ENCODE results near the gene CACNA1E. TPM values are rescaled to one million over a fixed set of nuclear protein-coding genes. Genes with fewer than 3 reads are reported as not detected.
A peak's percentile ranks its signal among the peaks of the same experiment; 100 is the strongest.

CACNA1E gene
- total RNA-seq, 1 donor = not detected

DNA sequence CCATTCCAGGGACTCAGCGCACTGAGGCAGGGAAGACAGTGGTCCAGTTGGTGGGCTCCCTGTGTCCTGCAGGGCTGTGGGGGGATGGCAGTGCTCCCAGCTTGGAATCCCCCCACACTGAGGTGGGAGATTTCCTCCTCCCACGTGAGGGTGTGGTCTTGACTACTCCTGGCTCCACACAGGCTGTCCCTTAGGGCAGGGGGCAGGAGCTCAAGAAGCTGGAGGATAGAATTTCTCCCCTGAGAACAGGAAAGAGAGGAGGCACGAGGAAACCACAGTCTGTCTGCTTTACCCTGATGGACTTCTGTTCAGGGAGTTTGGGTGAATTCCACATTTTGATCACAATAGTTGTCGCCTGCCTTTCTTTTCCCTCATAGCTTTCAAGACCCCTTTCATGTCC, 62.1 kb downstream of the CACNA1E start:
- TF ChIP-seq, protein P1, sequence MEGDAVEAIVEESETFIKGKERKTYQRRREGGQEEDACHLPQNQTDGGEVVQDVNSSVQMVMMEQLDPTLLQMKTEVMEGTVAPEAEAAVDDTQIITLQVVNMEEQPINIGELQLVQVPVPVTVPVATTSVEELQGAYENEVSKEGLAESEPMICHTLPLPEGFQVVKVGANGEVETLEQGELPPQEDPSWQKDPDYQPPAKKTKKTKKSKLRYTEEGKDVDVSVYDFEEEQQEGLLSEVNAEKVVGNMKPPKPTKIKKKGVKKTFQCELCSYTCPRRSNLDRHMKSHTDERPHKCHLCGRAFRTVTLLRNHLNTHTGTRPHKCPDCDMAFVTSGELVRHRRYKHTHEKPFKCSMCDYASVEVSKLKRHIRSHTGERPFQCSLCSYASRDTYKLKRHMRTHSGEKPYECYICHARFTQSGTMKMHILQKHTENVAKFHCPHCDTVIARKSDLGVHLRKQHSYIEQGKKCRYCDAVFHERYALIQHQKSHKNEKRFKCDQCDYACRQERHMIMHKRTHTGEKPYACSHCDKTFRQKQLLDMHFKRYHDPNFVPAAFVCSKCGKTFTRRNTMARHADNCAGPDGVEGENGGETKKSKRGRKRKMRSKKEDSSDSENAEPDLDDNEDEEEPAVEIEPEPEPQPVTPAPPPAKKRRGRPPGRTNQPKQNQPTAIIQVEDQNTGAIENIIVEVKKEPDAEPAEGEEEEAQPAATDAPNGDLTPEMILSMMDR (IDR thresholded peaks at IDR 0.05; ENCODE audit: insufficient read depth, low read length) = no peak
- no peak for DNase-seq (ENCODE audit: low read depth)
- H3K4me3 ChIP-seq (ENCODE audit: low read depth, low read length) = no peak overlapping the region

DNA sequence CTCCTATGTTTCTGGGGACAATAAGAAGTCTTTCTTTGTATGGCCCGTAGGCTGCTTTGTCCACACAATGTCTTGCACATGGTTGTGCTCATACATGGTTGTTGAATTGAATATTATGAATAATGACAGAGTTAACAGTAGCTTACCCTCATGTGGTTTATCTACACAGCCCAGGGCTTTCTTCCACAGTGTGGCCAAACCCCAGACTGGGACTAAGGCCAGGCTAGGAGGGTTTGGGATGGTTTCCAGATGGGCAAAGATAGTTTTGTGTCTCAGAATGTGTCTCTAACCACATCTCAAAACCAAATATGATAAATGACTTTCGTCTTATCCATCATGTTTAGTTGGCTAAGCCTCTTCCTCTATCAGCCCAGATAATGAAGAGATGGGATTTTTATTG, 65.2 kb downstream of the CACNA1E start:
- TF ChIP-seq, protein P1 (IDR thresholded peaks at IDR 0.05; ENCODE audit: insufficient read depth, low read length) = no peak
- peak; percentile 3 for DNase-seq (ENCODE audit: low read depth)
- no peak overlapping the region for H3K4me3 ChIP-seq (ENCODE audit: low read depth, low read length)

DNA sequence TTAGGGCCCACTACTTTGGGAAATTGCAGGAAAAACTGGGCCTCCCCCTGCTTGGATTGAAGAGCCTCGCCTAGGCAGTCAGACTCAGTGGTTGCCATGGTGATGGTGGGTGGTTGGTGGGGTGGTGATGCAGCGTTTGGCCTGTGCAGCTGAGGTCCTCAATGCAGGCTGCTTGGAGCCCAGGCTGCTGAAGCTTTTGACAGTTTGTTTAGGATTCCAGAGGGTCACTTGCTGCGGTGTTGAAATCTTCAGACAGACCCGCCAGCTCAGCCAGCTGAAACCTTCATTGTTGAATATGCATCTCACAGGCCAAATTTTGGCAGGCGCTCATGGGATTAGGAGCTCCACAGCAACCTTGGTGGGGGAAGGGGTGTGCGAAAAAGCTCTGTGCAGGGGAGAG, 67.9 kb downstream of the CACNA1E start:
- no peak overlapping the region for H3K4me3 ChIP-seq (ENCODE audit: low read depth, low read length)
- DNase-seq (ENCODE audit: low read depth) = peak; percentile 21
- TF ChIP-seq, protein P1 (IDR thresholded peaks at IDR 0.05; ENCODE audit: insufficient read depth, low read length) = no peak

DNA sequence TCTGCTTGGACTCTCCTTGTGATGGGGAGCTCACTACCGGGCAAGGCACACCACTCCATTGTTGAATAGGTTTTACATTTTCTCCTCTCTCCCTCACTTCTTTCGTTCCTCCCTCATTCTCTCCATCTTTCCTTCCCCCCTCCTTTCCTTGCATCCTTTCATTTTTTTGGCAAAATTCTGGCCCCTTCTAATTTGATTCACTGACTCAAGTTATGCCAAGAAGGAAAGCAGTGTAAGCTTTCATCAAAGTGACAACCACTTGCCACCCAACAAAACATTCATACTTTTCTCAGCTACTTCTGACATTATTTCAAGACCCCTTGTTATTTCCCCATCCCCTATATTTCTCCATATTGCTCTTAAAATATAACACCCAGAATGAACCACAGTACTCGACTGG, 68.4 kb downstream of the CACNA1E start:
- no peak for DNase-seq (ENCODE audit: low read depth)
- TF ChIP-seq, protein P1 (IDR thresholded peaks at IDR 0.05; ENCODE audit: insufficient read depth, low read length) = no peak
- H3K4me3 ChIP-seq (ENCODE audit: low read depth, low read length) = no peak overlapping the region

DNA sequence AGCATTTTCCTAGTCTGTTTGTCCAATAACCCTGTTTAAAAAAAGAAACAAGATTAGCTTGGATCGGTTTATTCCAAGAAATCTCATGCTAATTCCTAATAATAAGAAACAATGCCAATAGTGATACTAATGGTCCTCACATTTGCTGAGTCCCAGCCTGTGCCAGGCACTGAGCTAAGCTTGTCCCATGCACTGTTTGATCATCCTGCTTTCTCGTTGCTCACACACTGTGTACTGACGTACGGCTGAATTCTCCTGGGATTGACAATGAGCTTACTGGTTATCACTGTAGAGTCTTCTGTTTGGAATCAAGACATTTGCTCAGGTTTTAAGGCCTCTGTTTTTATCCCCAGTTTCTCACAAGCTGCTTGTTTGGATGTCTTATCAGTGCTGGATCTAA, 71.1 kb downstream of the CACNA1E start:
- no peak for DNase-seq (ENCODE audit: low read depth)
- TF ChIP-seq, protein P1 (IDR thresholded peaks at IDR 0.05; ENCODE audit: insufficient read depth, low read length) = no peak
- no peak overlapping the region for H3K4me3 ChIP-seq (ENCODE audit: low read depth, low read length)

DNA sequence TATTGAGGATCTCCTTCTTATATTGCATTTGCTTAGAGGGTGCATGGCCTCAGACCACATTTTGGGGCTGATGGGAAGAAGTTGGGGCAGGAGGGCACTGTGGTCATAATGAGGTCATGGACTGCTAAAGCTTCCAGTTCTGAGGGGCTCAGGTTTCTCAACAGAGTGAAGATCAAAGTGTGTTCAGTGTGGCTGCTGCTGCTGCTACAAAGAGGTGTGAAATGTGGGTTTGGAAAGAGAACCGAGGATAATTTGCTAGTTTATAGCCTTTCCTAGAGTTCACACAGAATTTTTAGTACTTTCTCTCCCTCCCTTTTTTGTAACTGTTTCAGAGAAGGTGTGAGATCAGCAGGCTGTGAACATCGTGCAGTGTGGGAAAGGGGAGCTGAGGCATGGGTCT, 73.3 kb downstream of the CACNA1E start:
- TF ChIP-seq, protein P1 (IDR thresholded peaks at IDR 0.05; ENCODE audit: insufficient read depth, low read length) = no peak

DNA sequence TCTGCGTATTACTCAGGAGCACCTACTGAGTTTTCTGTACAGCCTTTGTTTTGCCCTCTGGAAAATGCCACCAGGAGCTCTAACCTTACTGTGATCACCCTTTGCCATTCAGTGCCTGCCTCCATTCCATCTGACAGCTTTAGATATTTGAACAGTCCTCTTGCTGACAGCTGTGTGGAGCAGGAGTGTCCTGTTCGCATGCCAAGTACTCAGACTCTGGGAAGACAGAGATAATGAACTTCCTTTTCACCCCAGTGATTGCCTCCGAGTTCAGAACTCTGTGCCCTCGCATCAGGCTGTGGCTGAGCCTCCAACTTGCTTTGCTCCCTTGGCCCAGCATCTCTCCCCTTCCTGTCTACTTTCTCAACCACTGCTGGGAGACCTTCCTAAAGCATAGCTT, 74.0 kb downstream of the CACNA1E start:
- DNase-seq (ENCODE audit: low read depth) = no peak
- no peak overlapping the region for H3K4me3 ChIP-seq (ENCODE audit: low read depth, low read length)
- TF ChIP-seq, protein P1 (IDR thresholded peaks at IDR 0.05; ENCODE audit: insufficient read depth, low read length) = no peak

More for the DNA sequence above, 73.3 kb downstream of the CACNA1E start:
- H3K4me3 ChIP-seq (ENCODE audit: low read depth, low read length) = no peak overlapping the region
- no peak for DNase-seq (ENCODE audit: low read depth)

Data from fibroblast of the aortic adventitia (primary cell).